HepG2 (cell line): ENCODE measurements around the gene PLEKHN1. TPM values are rescaled to one million over a fixed set of nuclear protein-coding genes. Genes with fewer than 3 reads are reported as not detected.

Experiments used
- GFI1 ChIP-seq: sonication (generic); formaldehyde crosslinking; IDR thresholded peaks from 2 replicates; pipeline ENCODE4 v1.5.0; 2020; ENCODE audit warnings: missing genetic modification reagents, mild to moderate bottlenecking, borderline replicate concordance
- JARID2 ChIP-seq: sonication (generic); formaldehyde crosslinking; IDR thresholded peaks from 2 replicates; pipeline ENCODE4 v1.8.1; 2023; ENCODE audit warnings: missing genetic modification reagents, inconsistent platforms; ENCODE audit not compliant: insufficient replicate concordance
- KDM4B ChIP-seq: sonication (generic); formaldehyde crosslinking; IDR thresholded peaks from 2 replicates; pipeline ENCODE4 v1.4.0; 2020; ENCODE audit warnings: missing genetic modification reagents
- KDM5B ChIP-seq: sonication (generic); formaldehyde crosslinking; IDR thresholded peaks from 2 replicates; pipeline ENCODE4 v1.4.0; 2020; ENCODE audit warnings: missing genetic modification reagents, mild to moderate bottlenecking, borderline replicate concordance
- PATZ1 ChIP-seq: sonication (generic); formaldehyde crosslinking; IDR thresholded peaks from 2 replicates; pipeline ENCODE4 v1.4.0; 2020; ENCODE audit warnings: missing genetic modification reagents
- PRDM15 ChIP-seq: sonication (generic); formaldehyde crosslinking; IDR thresholded peaks from 2 replicates; pipeline ENCODE4 v1.4.0; 2020; ENCODE audit warnings: missing genetic modification reagents
- RBAK ChIP-seq: sonication (generic); formaldehyde crosslinking; IDR thresholded peaks from 2 replicates; pipeline ENCODE4 v1.5.1; 2020; ENCODE audit warnings: mild to moderate bottlenecking, missing genetic modification reagents
- ZNF136 ChIP-seq: sonication (generic); formaldehyde crosslinking; IDR thresholded peaks from 2 replicates; pipeline ENCODE4 v1.8.1; 2022; ENCODE audit warnings: low read depth, mild to moderate bottlenecking, moderate library complexity, missing genetic modification reagents
- ZNF225 ChIP-seq: sonication (generic); formaldehyde crosslinking; IDR thresholded peaks from 2 replicates; pipeline ENCODE4 v1.4.0; 2020; ENCODE audit warnings: mild to moderate bottlenecking, missing genetic modification reagents
- ZNF276 ChIP-seq: sonication (generic); formaldehyde crosslinking; IDR thresholded peaks from 2 replicates; pipeline ENCODE4 v1.4.0; 2020; ENCODE audit warnings: mild to moderate bottlenecking, low read depth, missing genetic modification reagents
- ZSCAN20 ChIP-seq: sonication (generic); formaldehyde crosslinking; IDR thresholded peaks from 2 replicates; pipeline ENCODE4 v1.4.0; 2020; ENCODE audit warnings: missing genetic modification reagents, mild to moderate bottlenecking, borderline replicate concordance
- polyA plus RNA-seq, 8 experiments: library from polyadenylated mRNA; depleted of rRNA in 3 of 8; stranded (reverse) in 7 of 8; unstranded in 1 of 8; fragments of >200 nt; fragmentation: Illumina TruSeq in 4 of 8; extraction: Trizol in 4 of 8; gene quantifications; 2 replicates each; pipeline versions ENCODE4 v1.2.1 to v1.2.3, GENCODE V29; 2011 to 2016; ENCODE audit warnings: low read depth in 4 of 8, missing spikeins in 1 of 8, mixed read lengths in 1 of 8; ENCODE audit not compliant: insufficient read depth in 1 of 8
- total RNA-seq, 5 experiments: library from RNA; depleted of rRNA; stranded (reverse); fragments of >200 nt; fragmentation: Illumina TruSeq; extraction: Trizol; gene quantifications; 2 replicates each; pipeline ENCODE4 v1.2.3, GENCODE V29; 2016; ENCODE audit warnings: low read depth in 1 of 5
- TF ChIP-seq, protein P1 (sequence below): sonication (generic); formaldehyde crosslinking; IDR thresholded peaks from 2 replicates; pipeline ENCODE4 v1.4.0; 2020; ENCODE audit warnings: missing genetic modification reagents
- TF ChIP-seq, protein P2 (sequence below): sonication (generic); formaldehyde crosslinking; IDR thresholded peaks from 2 replicates; pipeline ENCODE4 v1.4.0; 2020; ENCODE audit warnings: missing genetic modification reagents

Gene PLEKHN1
- total and polyA plus RNA-seq, 2 of the 13 experiments (the other 11 are each of a cell fraction or from before 2014, with no cell fraction given) = 0.42 to 0.58 TPM

- no peak for TF ChIP-seq PRDM15 (CRISPR knock-in tag)
- TF ChIP-seq, protein P1, sequence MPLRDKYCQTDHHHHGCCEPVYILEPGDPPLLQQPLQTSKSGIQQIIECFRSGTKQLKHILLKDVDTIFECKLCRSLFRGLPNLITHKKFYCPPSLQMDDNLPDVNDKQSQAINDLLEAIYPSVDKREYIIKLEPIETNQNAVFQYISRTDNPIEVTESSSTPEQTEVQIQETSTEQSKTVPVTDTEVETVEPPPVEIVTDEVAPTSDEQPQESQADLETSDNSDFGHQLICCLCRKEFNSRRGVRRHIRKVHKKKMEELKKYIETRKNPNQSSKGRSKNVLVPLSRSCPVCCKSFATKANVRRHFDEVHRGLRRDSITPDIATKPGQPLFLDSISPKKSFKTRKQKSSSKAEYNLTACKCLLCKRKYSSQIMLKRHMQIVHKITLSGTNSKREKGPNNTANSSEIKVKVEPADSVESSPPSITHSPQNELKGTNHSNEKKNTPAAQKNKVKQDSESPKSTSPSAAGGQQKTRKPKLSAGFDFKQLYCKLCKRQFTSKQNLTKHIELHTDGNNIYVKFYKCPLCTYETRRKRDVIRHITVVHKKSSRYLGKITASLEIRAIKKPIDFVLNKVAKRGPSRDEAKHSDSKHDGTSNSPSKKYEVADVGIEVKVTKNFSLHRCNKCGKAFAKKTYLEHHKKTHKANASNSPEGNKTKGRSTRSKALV (CRISPR knock-in tag) = peak; percentile 84
- TF ChIP-seq ZNF276 (CRISPR knock-in tag) = no peak
- TF ChIP-seq ZNF136 = no peak
- TF ChIP-seq KDM4B (CRISPR knock-in tag) = no peak
- TF ChIP-seq RBAK = no peak
- no peak for TF ChIP-seq JARID2 (CRISPR knock-in tag)
- TF ChIP-seq ZSCAN20 (CRISPR knock-in tag) = no peak; the same call in 1 of the 2 replicates
- TF ChIP-seq ZNF225 (CRISPR knock-in tag) = peak; percentile 34; the same call in 1 of the 2 replicates
- TF ChIP-seq KDM5B (CRISPR knock-in tag) = no peak; the same call in none of the 2 replicates
- no peak for TF ChIP-seq GFI1 (CRISPR knock-in tag)
- TF ChIP-seq, protein P2, sequence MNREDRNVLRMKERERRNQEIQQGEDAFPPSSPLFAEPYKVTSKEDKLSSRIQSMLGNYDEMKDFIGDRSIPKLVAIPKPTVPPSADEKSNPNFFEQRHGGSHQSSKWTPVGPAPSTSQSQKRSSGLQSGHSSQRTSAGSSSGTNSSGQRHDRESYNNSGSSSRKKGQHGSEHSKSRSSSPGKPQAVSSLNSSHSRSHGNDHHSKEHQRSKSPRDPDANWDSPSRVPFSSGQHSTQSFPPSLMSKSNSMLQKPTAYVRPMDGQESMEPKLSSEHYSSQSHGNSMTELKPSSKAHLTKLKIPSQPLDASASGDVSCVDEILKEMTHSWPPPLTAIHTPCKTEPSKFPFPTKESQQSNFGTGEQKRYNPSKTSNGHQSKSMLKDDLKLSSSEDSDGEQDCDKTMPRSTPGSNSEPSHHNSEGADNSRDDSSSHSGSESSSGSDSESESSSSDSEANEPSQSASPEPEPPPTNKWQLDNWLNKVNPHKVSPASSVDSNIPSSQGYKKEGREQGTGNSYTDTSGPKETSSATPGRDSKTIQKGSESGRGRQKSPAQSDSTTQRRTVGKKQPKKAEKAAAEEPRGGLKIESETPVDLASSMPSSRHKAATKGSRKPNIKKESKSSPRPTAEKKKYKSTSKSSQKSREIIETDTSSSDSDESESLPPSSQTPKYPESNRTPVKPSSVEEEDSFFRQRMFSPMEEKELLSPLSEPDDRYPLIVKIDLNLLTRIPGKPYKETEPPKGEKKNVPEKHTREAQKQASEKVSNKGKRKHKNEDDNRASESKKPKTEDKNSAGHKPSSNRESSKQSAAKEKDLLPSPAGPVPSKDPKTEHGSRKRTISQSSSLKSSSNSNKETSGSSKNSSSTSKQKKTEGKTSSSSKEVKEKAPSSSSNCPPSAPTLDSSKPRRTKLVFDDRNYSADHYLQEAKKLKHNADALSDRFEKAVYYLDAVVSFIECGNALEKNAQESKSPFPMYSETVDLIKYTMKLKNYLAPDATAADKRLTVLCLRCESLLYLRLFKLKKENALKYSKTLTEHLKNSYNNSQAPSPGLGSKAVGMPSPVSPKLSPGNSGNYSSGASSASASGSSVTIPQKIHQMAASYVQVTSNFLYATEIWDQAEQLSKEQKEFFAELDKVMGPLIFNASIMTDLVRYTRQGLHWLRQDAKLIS (CRISPR knock-in tag) = no peak
- TF ChIP-seq PATZ1 (CRISPR knock-in tag) = peak; percentile 69
Measured at GRCh38 chr1:958823-959730, 7.2 kb upstream of the PLEKHN1 start, which contains the start of gene NOC2L (continued).
